GM21825 (cell line): ENCODE results near the gene TMEM212.
"Not testable (repeated sequence)": the region's sequence is repeated elsewhere in the genome, so short reads cannot be mapped to it uniquely, and the experiment has no call there.

Source experiments
- ATAC-seq: cut with Tn5 transposase; IDR thresholded peaks from one replicate; pipeline ENCODE4 v1.9.1; 2021; ENCODE audit warnings: mild to moderate bottlenecking, moderate library complexity; ENCODE audit not compliant: unreplicated experiment

TMEM212 gene

GRCh38 chr3:171883257-171883892, 40.2 kb downstream of the TMEM212 start:
- ATAC-seq = no peak

- no peak for ATAC-seq
Measured at GRCh38 chr3:171883893-171884279, 40.7 kb downstream of the TMEM212 start.

- no peak for ATAC-seq
Measured at GRCh38 chr3:171888466-171888865, 45.3 kb downstream of the TMEM212 start.

GRCh38 chr3:171890398-171890797, 47.2 kb downstream of the TMEM212 start:
- ATAC-seq = no peak

- no peak for ATAC-seq
Measured at GRCh38 chr3:171892457-171892856, 49.3 kb downstream of the TMEM212 start.

GRCh38 chr3:171895291-171895690, 52.1 kb downstream of the TMEM212 start:
- ATAC-seq = no peak

- no peak for ATAC-seq
Measured at GRCh38 chr3:171895900-171896299, 52.8 kb downstream of the TMEM212 start.

GRCh38 chr3:171896316-171896715, 53.2 kb downstream of the TMEM212 start:
- ATAC-seq = no peak

- no peak for ATAC-seq
Measured at GRCh38 chr3:171898192-171898591, 55.0 kb downstream of the TMEM212 start.

- no peak for ATAC-seq
Measured at GRCh38 chr3:171900446-171900845, 57.3 kb downstream of the TMEM212 start.

- ATAC-seq = no peak
Measured at GRCh38 chr3:171901615-171902312, 58.6 kb downstream of the TMEM212 start.

- no peak for ATAC-seq
Measured at GRCh38 chr3:171904829-171905228, 61.7 kb downstream of the TMEM212 start.

GRCh38 chr3:171906503-171906902, 63.4 kb downstream of the TMEM212 start:
- not testable (repeated sequence) for ATAC-seq

GRCh38 chr3:171906951-171907676, 64.0 kb downstream of the TMEM212 start:
- no peak for ATAC-seq

- no peak for ATAC-seq
Measured at GRCh38 chr3:171907761-171908160, 64.6 kb downstream of the TMEM212 start.

- ATAC-seq = no peak
Measured at GRCh38 chr3:171908731-171909130, 65.6 kb downstream of the TMEM212 start.
